Effector memory CD4-positive, alpha-beta T cell (primary cell): ENCODE measurements around the gene ZNF624.

Experiments
- DNase-seq, 3 donors: peaks; one replicate each; pipeline ENCODE4 v3.0.0-alpha.2; 2020
- H3K27ac ChIP-seq: 2 replicates; pipeline ENCODE4 v1.7.0; 2013; ENCODE audit warnings: mild to moderate bottlenecking, low read length, moderate library complexity; ENCODE audit not compliant: insufficient read depth, poor library complexity, severe bottlenecking
- H3K27me3 ChIP-seq: replicated peaks from 2 replicates; pipeline ENCODE4 v1.7.0; 2013; ENCODE audit warnings: mild to moderate bottlenecking, low read length; ENCODE audit not compliant: insufficient read depth, control insufficient read depth, poor library complexity, severe bottlenecking
- H3K36me3 ChIP-seq: 2 replicates; pipeline ENCODE4 v1.7.0; 2013; ENCODE audit warnings: mild to moderate bottlenecking, low read length, moderate library complexity; ENCODE audit not compliant: control insufficient read depth, insufficient read depth
- H3K4me1 ChIP-seq: 2 replicates; pipeline ENCODE4 v1.7.0; 2013; ENCODE audit warnings: low read length, mild to moderate bottlenecking; ENCODE audit not compliant: control insufficient read depth, insufficient read depth, poor library complexity, severe bottlenecking
- H3K4me3 ChIP-seq: 2 replicates; pipeline ENCODE4 v1.7.0; 2013; ENCODE audit warnings: low read length, low read depth, mild to moderate bottlenecking; ENCODE audit not compliant: insufficient read depth, poor library complexity, severe bottlenecking
- H3K9me3 ChIP-seq: 2 replicates; pipeline ENCODE4 v1.7.0; 2013; ENCODE audit warnings: mild to moderate bottlenecking, low read length, moderate library complexity; ENCODE audit not compliant: control insufficient read depth

The ZNF624 gene

DNA sequence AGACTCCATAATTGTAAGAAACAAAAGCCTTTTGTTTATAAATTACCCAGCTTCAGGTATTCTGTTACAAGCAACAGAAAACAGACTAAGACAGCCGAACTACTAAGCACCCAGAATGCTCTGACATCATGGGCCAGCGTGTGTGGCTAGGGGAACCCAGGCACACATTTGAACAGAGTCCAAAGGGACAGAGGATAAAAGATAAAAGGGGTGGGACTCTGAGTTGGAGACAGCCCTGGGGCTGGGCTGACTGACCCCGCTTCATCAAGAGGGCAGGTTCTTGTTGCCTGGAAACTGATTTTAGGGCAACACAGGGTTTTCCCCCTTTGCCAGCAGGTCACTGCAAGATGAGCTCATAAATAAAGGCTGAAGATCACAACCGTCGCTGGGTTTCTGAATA, 54.1 kb downstream of the ZNF624 start:
- no peaks in the 10 kb centered on the region for H3K9me3 ChIP-seq
- no peak overlapping the region for H3K4me3 ChIP-seq
- H3K4me1 ChIP-seq, result no peaks in the 10 kb centered on the region
- H3K36me3 ChIP-seq, result no peaks in the 10 kb centered on the region
- H3K27me3 ChIP-seq, result no peaks in the 10 kb centered on the region
- no peak overlapping the region for H3K27ac ChIP-seq
- DNase-seq, result no peak

DNA sequence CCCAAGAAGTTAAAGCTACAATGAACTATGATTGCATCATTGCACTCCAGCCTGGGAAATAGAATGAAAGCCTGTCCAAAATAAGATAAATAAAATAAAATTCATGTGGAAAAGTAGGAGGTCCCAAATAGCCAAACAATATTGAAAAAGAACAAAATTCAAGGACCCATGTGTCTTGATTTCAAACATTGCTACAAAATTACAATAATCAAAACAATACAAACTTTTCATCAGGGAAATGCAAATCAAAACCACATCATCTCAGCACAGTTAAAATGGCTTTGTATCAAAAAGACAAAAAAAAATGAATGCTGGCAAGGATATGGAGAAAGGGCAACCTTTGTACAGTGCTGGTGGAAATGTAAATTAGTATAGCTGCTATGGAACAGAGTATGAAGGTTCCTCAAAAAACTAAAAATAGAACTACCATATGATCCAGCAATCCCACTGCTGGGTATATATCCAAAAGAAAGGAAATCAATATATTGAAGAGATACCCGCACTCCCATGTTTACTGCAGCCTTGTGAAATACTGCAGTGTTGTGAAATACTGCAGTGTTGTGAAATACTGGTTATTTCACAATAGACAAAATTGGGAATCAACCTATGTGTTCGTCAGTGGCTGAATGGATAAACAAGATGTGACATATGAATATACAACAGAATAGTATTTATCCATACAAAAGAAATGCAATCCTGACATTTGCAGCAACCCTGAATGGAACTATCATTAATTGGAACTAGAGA, 60.1 kb downstream of the ZNF624 start:
- DNase-seq, result no peak

DNA sequence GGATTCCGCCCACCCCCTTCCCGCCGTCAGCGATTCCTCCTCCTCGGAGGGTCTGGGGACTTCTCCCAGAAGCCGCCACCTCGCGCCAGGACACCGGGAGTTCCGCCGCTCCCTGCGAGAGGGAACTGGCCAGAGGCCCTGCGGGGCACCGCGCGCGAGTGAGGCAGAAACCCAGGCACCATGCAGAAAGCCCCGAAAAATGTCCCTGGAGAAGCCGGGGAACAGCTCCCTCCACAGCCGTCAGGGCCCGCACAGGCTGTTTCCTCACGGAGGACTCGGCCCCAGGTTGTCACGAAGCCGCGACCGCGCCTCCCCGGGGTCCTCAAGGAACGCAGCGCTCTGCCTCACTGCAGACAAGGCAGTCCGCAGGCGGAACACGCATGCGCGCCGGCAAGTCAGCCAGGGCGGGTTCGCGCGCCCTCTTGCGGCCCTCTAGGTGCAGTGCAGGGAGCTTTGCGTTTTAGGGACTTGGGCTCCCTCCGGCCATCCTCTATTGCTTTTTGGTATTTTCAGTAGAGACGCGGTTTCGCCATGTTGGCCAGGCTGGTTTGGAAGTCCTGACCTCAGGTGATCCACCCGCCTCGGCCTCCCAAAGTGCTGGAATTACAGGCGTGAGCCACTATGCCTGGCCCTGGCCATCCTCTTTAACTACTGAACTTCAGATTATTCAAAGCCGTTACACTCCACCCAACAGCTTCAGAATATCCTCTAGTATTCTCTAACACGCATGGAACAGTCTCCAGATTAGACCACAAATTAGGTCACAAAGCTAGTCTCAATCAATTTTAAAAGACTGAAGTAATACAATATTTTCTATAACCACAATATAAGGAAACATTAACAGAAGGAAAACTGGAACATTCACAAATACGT, 64.3 kb downstream of the ZNF624 start:
- H3K27me3 ChIP-seq, result no peaks in the 10 kb centered on the region
- H3K4me3 ChIP-seq, result peak overlapping the region; percentile 54
- H3K36me3 ChIP-seq, result no peaks in the 10 kb centered on the region
- peak; percentile 83 to 88 (median 83) for DNase-seq
- H3K27ac ChIP-seq, result no peak overlapping the region
- peaks cover 8% of the 10 kb centered on the region for H3K4me1 ChIP-seq
- H3K9me3 ChIP-seq, result no peaks in the 10 kb centered on the region

More for the DNA sequence above, 60.1 kb downstream of the ZNF624 start:
- no peaks in the 10 kb centered on the region for H3K9me3 ChIP-seq
- H3K4me3 ChIP-seq, result no peak overlapping the region
- H3K27me3 ChIP-seq, result no peaks in the 10 kb centered on the region
- no peaks in the 10 kb centered on the region for H3K36me3 ChIP-seq
- peaks cover 5% of the 10 kb centered on the region for H3K4me1 ChIP-seq
- no peak overlapping the region for H3K27ac ChIP-seq

DNA sequence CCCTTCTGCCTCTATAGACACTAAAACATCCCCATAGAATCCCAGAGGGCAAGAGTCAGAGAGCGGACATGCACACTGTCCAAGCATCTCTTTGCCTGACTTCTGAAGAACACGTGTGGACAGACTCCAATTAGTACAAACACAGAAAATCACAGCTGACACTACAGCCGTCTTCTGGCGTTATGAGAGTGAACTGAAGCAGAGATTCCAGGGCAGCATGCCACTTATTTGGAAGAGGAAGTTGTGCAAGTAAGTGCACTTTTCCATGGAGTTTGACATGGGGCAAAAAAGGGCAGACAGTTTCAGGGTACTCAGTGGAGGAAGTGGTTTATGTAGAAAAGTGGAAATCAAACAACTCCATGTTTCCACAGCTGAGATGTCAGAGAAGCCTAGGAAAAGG, 67.9 kb downstream of the ZNF624 start:
- no peak for DNase-seq
- Histone ChIP-seq H3K27me3 (no peaks in the 10 kb centered on the region), H3K9me3 (no peaks in the 10 kb centered on the region), H3K4me1 (peaks cover 9% of the 10 kb centered on the region), H3K4me3 (no peak overlapping the region), H3K27ac (no peak overlapping the region), H3K36me3 (no peaks in the 10 kb centered on the region)

DNA sequence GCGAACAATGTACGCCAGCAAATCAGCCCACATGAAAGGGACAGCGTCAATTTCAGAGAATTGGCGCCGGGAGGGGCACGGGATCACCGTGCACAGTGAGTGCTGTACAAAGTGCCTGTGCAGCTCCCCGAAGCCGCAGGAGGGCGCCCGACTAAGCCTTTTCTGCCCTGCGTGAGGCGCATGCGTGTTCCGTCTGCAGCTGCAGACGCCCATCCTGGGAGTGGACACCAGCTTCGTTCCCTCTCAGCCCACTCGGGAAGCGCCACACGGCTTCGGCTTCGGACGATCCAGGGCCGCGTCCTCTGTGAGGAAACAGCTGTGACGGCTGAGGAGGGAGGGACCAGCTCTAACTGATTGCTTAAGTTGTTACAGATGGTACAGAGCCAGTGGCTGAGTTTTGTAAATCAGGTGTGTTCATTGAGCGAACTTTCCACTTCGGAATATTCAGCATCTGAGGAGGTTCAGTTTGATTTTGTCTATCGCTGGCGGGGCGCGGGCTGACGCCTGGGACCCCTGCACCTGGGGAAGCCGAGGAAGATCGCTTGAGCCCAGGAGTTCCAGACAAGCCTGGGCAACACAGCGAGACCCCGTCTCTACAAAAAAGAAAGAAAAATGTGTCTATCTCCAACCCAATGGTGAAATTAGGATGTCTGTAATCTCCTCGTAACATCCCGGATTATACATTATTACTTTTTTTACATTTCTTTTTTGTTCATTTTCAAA, 69.2 kb downstream of the ZNF624 start:
- Histone ChIP-seq H3K9me3 (no peaks in the 10 kb centered on the region), H3K27ac (peak overlapping the region; percentile 63)

DNA sequence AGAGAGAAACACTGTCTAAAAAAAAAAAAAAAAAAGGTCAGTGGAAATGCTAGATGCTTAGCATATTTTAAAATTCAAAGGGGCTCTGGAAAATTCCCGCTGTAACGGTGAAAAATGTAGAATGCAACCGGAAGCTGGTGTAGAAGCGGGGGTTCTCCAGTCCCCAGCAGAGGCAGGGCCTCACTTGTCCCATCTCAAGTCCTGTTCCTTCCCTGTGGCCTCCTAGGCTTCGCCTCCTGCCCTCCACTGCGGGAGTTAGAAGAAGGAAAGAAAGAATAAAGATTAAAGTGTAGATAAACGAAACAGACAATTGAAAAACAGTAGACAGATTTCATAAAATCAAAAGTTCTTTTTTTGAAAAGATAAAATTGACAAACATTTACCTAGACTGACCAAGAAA, 69.9 kb downstream of the ZNF624 start:
- H3K27ac ChIP-seq, result peak overlapping the region; percentile 63
- peaks cover 2% of the 10 kb centered on the region for H3K27me3 ChIP-seq
- H3K4me3 ChIP-seq, result peak overlapping the region; percentile 42
- no peaks in the 10 kb centered on the region for H3K9me3 ChIP-seq
- DNase-seq, result no peak
- no peaks in the 10 kb centered on the region for H3K36me3 ChIP-seq
- H3K4me1 ChIP-seq, result peaks cover 4% of the 10 kb centered on the region

More for the DNA sequence above, 69.2 kb downstream of the ZNF624 start:
- Histone ChIP-seq H3K4me3 (peak overlapping the region; percentile 42), H3K4me1 (peaks cover 9% of the 10 kb centered on the region), H3K27me3 (no peaks in the 10 kb centered on the region), H3K36me3 (no peaks in the 10 kb centered on the region)
- DNase-seq, result peak; percentile 80 to 89 (median 83)

DNA sequence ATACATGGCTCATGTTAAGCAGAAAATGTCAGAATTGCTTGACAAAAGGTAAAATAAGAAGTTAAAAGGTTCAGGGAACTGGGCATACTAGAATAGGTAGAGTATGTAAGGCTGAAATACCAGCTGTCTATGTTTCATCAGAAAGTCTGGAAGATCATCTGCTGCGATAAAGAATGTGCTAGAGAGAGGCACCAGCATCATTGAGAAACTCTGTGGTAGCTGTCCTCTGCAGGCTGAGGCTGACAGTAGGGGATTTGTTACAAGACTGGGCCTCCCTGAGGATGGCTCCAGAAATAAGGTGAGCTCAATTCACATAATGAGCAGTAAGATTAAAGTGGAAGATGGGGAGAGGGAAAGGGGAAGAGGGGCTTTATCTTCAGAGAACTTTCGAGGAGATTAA, 80.2 kb downstream of the ZNF624 start:
- Histone ChIP-seq H3K9me3 (no peaks in the 10 kb centered on the region), H3K27ac (no peak overlapping the region), H3K4me1 (peaks cover 4% of the 10 kb centered on the region), H3K4me3 (no peak overlapping the region), H3K36me3 (no peaks in the 10 kb centered on the region), H3K27me3 (no peaks in the 10 kb centered on the region)
- DNase-seq, result no peak
